A549 treated with Hydrocortisone at 1 μM for 4 hours (cell line): Measurements from ENCODE around the gene BOLA3. TPM values are rescaled to one million over a fixed set of nuclear protein-coding genes. Genes with fewer than 3 reads are reported as not detected.

ENCODE experiments used
- total RNA-seq: library from RNA; stranded (reverse); fragments of 200-300 nt; extraction: Qiagen RNA extraction; gene quantifications from 5 replicates; pipeline ENCODE4 v1.2.3, GENCODE V29; 2022

Gene BOLA3, protein sequence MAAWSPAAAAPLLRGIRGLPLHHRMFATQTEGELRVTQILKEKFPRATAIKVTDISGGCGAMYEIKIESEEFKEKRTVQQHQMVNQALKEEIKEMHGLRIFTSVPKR
- total RNA-seq, result 119 to 150 TPM (median 130 TPM) in 5 replicates

GRCh38 chr2:74147727-74148456 is at the start of gene BOLA3:
BOLA3 (minus strand) TSS chr2:74147912; CDS start chr2:74147874, 38 bp downstream.

DNA sequence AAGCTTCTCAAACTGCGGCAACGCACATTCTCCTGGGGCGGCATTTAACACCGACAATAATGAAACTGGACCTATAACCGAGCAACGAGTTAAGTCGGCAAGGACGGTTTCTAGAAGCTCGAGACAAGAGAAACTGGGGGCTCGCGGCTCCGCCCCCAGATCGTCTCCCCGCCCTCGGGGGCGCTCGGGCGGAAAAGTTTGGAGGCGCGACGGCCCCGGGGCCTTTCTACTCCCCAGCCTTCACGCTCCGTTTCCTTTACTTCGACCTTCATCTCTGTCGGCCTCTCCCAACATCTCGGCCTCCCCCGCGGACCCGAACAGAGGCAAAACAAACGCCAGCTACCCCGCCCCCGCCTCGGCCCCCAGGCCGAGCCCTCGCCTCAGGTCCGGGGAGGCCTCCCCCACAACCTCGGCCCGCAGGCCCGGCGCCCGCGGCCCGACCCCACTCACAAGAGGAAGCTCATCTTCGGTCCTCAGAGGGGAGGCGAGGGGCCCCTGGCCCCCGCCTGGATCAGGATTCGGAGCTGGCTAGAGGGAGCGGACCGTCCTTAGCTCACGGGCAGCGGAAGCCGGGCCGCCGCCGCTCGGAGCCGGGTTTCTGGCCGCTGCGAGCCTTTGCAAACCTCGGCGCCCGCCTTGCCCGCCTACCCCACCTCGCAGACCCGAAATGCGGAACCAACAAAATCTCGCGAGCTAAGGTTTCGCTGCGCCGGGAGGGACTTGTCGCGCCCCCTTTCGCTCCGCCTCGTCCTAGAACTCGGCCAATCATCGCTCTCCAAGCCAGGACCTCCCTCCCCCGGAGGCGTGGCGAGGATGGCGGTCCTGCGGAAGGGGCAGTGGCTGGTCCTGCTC is 30.7 kb upstream of the BOLA3 start, which contains the start of gene MOB1A:
Gene MOB1A (minus strand): TSS at position 669 of the 852 bp plus-strand sequence. CDS start 205 bp downstream, at position 464.

Other genes starting within 250 kb of the BOLA3 start
- 142 to 171 TPM (median 168 TPM) in 5 replicates for gene DGUOK, start 221.0 kb downstream of the BOLA3 start, total RNA-seq
- 7.5 to 11.3 TPM (median 9.3 TPM) in 5 replicates for gene TET3, start 163.0 kb downstream of the BOLA3 start, total RNA-seq
- gene MOB1A, start 31.0 kb upstream of the BOLA3 start, total RNA-seq, result 66.8 to 92.1 TPM (median 87.7 TPM) in 5 replicates
- 141 to 160 TPM (median 147 TPM) in 5 replicates for gene MTHFD2, start 50.7 kb upstream of the BOLA3 start, total RNA-seq
- 0.31 to 0.47 TPM (median 0.42 TPM) in 5 replicates for gene SLC4A5, start 195.5 kb upstream of the BOLA3 start, total RNA-seq
- 120 to 153 TPM (median 146 TPM) in 5 replicates for gene DCTN1, start 232.4 kb upstream of the BOLA3 start, total RNA-seq